ENCODE measurements around the gene SCN1A. TPM values are rescaled to one million over a fixed set of nuclear protein-coding genes. Genes with fewer than 3 reads are reported as not detected.

Gene SCN1A
- total and polyA plus RNA-seq, 2 experiments from 2014 or later, result 0.08 TPM; not detected in 1

- Histone ChIP-seq H3K9ac (no peak overlapping the region), H3K27me3 (replicated peaks; ENCODE audit: insufficient read depth) (no peaks in the 10 kb centered on the region), H3K79me2 (ENCODE audit: insufficient read depth) (no peaks in the 10 kb centered on the region), H3K27ac (no peak overlapping the region), H3F3A (ENCODE audit: insufficient read depth) (no peaks in the 10 kb centered on the region), H2AFZ (peak overlapping the region; percentile 54; the same call in 1 of the 2 replicates), H3K9me3 (ENCODE audit: low read depth) (no peaks in the 10 kb centered on the region), H3K4me2 (ENCODE audit: unreplicated experiment) (no peak overlapping the region), H3K4me3 (no peak overlapping the region), H3K36me3 (ENCODE audit: low read depth) (no peaks in the 10 kb centered on the region), H3K4me1 (ENCODE audit: insufficient read depth) (0 out of 2 replicates have a peak, but pooled peaks cover 2% of the 10 kb centered on the region), H3K9me2 (ENCODE audit: insufficient read depth) (no peaks in the 10 kb centered on the region), H4K20me1 (ENCODE audit: insufficient read depth) (no peaks in the 10 kb centered on the region)
- TF ChIP-seq EZH2 (IDR thresholded peaks at IDR 0.05; ENCODE audit: insufficient read depth, poor library complexity, severe bottlenecking), result no peak
- TF ChIP-seq EZH2phosphoT487 (IDR thresholded peaks at IDR 0.05; ENCODE audit: insufficient read depth, low read depth), result no peak
- in situ Hi-C loops (cut with MboI), result no loop called here
- peak; percentile 41 for DNase-seq
- whole genome bisulfite sequencing, 2 experiments (ENCODE audit: low coverage in 1 of 2, low lambda C conversion rate in 2 of 2, missing lambda C conversion rate in 2 of 2), result 20 to 22% methylated on average over 6 of the region's 6 CpGs
These were observed 10.3 kb downstream of the SCN1A start for GRCh38 chr2:166117491-166117890.

- H3K4me3 ChIP-seq, result no peak overlapping the region
- in situ Hi-C loops (cut with MboI), result no loop called here
- H2AFZ ChIP-seq, result 0 out of 2 replicates have a peak overlapping the region, but pooled peaks have one; percentile 12
- TF ChIP-seq EZH2 (IDR thresholded peaks at IDR 0.05; ENCODE audit: insufficient read depth, poor library complexity, severe bottlenecking) (no peak), EZH2phosphoT487 (IDR thresholded peaks at IDR 0.05; ENCODE audit: insufficient read depth, low read depth) (no peak)
- no peak for DNase-seq
- no peaks in the 10 kb centered on the region for H4K20me1 ChIP-seq (ENCODE audit: insufficient read depth)
- no peak overlapping the region for H3K4me2 ChIP-seq (ENCODE audit: unreplicated experiment)
- no peaks in the 10 kb centered on the region for H3K36me3 ChIP-seq (ENCODE audit: low read depth)
- H3K27ac ChIP-seq, result no peak overlapping the region
- WGBS, 2 experiments (ENCODE audit: low coverage in 1 of 2, low lambda C conversion rate in 2 of 2, missing lambda C conversion rate in 2 of 2), result 66 to 78% methylated on average over 4 of the region's 4 CpGs
- H3K27me3 ChIP-seq (replicated peaks; ENCODE audit: insufficient read depth), result no peaks in the 10 kb centered on the region
- no peaks in the 10 kb centered on the region for H3K9me2 ChIP-seq (ENCODE audit: insufficient read depth)
- H3K9ac ChIP-seq, result no peak overlapping the region
- H3K9me3 ChIP-seq (ENCODE audit: low read depth), result no peaks in the 10 kb centered on the region
- 0 out of 2 replicates have a peak, but pooled peaks cover 2% of the 10 kb centered on the region for H3K4me1 ChIP-seq (ENCODE audit: insufficient read depth)
- no peaks in the 10 kb centered on the region for H3K79me2 ChIP-seq (ENCODE audit: insufficient read depth)
- no peaks in the 10 kb centered on the region for H3F3A ChIP-seq (ENCODE audit: insufficient read depth)
These were observed 12.2 kb downstream of the SCN1A start for GRCh38 chr2:166115589-166115988.

DNA sequence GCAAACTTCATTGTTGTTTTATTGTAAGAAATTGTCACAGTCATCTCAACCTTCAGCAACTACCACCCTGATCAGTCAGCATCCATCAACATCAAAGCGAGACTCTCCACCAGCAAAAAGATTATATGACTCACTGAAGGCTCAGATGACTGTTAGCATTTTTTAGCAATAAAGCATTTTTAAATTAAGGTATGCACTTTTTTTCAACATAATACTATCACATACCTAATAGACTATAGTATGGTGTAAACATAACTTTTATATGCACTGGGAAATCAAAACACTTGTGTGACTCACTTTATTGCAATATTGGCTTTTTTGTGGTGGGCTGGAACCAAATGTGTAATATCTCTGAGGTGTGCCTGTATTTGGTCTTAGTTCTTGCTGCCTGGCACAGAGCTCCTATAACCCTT, 15.6 kb downstream of the SCN1A start:
- no peaks in the 10 kb centered on the region for H4K20me1 ChIP-seq (ENCODE audit: insufficient read depth)
- in situ Hi-C loops (cut with MboI), result no loop called here
- no peaks in the 10 kb centered on the region for H3K4me1 ChIP-seq (ENCODE audit: insufficient read depth)
- H3F3A ChIP-seq (ENCODE audit: insufficient read depth), result no peaks in the 10 kb centered on the region
- no peak overlapping the region for H3K27ac ChIP-seq
- WGBS, 2 experiments (ENCODE audit: low coverage in 1 of 2, low lambda C conversion rate in 2 of 2, missing lambda C conversion rate in 2 of 2), result 88 to 89% methylated on average over 1 of the region's 1 CpG
- no peaks in the 10 kb centered on the region for H3K27me3 ChIP-seq (replicated peaks; ENCODE audit: insufficient read depth)
- no peak for TF ChIP-seq EZH2phosphoT487 (IDR thresholded peaks at IDR 0.05; ENCODE audit: insufficient read depth, low read depth)
- no peak for TF ChIP-seq EZH2 (IDR thresholded peaks at IDR 0.05; ENCODE audit: insufficient read depth, poor library complexity, severe bottlenecking)
- peak; percentile 17 for DNase-seq
- H3K4me3 ChIP-seq, result no peak overlapping the region
- no peaks in the 10 kb centered on the region for H3K79me2 ChIP-seq (ENCODE audit: insufficient read depth)
- H3K4me2 ChIP-seq (ENCODE audit: unreplicated experiment), result no peak overlapping the region
- no peaks in the 10 kb centered on the region for H3K9me3 ChIP-seq (ENCODE audit: low read depth)
- H3K36me3 ChIP-seq (ENCODE audit: low read depth), result no peaks in the 10 kb centered on the region
- H3K9me2 ChIP-seq (ENCODE audit: insufficient read depth), result no peaks in the 10 kb centered on the region
- no peak overlapping the region for H3K9ac ChIP-seq
- no peak overlapping the region for H2AFZ ChIP-seq

DNA sequence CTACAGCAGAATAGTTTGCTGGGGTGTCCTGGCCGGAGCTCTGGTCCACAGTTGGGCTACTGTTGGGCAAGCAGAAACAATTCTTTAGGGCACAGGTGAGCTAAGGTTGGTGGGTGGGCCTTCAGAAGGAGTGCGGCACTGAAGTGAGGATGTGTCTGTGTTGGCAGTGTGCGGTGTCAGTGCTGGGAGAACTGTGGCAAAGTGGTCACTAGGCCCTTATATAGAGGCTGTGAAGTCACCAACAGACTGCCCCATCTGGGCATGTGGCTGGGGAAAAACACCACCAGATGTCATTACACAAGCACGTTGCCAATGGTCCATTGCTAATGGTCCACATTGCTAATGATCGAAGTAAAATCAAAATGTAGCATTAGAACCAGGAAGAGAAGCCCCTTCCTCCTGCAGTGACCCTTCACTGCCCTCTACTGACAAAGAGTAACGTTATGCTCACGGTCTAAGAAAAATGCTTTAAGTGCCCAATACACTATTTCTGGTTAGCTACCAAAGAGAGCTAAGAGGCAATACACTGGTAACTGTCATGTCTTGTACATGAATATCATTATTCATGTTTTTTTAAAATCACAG, 21.3 kb downstream of the SCN1A start:
- Histone ChIP-seq H3K79me2 (ENCODE audit: insufficient read depth) (no peaks in the 10 kb centered on the region), H3K9me2 (ENCODE audit: insufficient read depth) (no peaks in the 10 kb centered on the region), H3K9me3 (ENCODE audit: low read depth) (no peaks in the 10 kb centered on the region), H3K4me3 (no peak overlapping the region), H3K9ac (no peak overlapping the region), H3K27me3 (replicated peaks; ENCODE audit: insufficient read depth) (no peaks in the 10 kb centered on the region), H3K27ac (no peak overlapping the region), H2AFZ (peak overlapping the region; percentile 22; the same call in 1 of the 2 replicates), H3K4me1 (ENCODE audit: insufficient read depth) (no peaks in the 10 kb centered on the region), H3K36me3 (ENCODE audit: low read depth) (no peaks in the 10 kb centered on the region), H4K20me1 (ENCODE audit: insufficient read depth) (no peaks in the 10 kb centered on the region), H3K4me2 (ENCODE audit: unreplicated experiment) (no peak overlapping the region), H3F3A (ENCODE audit: insufficient read depth) (no peaks in the 10 kb centered on the region)
- in situ Hi-C loops (cut with MboI), result no loop called here
- DNase-seq, result no peak
- 50 to 56% methylated on average over 7 of the region's 7 CpGs for WGBS, 2 experiments (ENCODE audit: low coverage in 1 of 2, low lambda C conversion rate in 2 of 2, missing lambda C conversion rate in 2 of 2)
- no peak for TF ChIP-seq EZH2 (IDR thresholded peaks at IDR 0.05; ENCODE audit: insufficient read depth, poor library complexity, severe bottlenecking)
- TF ChIP-seq EZH2phosphoT487 (IDR thresholded peaks at IDR 0.05; ENCODE audit: insufficient read depth, low read depth), result no peak
